GM23338 (cell line): ENCODE measurements around the gene PXK. TPM values are rescaled to one million over a fixed set of nuclear protein-coding genes. Genes with fewer than 3 reads are reported as not detected.

Experiments
- ATAC-seq: fragments of 200-7000 bp; cut with Tn5 transposase; 3 replicates; pipeline ENCODE4 v1.9.1; 2020
- DNase-seq: peaks from one replicate; pipeline ENCODE4 v3.0.0-alpha.2; 2015; ENCODE audit warnings: low spot score
- H2AFZ ChIP-seq: fragments of 200-600 bp; sonication (generic); 2 replicates; pipeline ENCODE4 v1.8.0; 2016; ENCODE audit warnings: antibody characterized with exemption, mild to moderate bottlenecking, moderate library complexity
- H3F3A ChIP-seq: fragments of 200-600 bp; sonication (generic); replicated peaks from 2 replicates; pipeline ENCODE4 v1.8.0; 2017; ENCODE audit warnings: antibody characterized with exemption, mixed run types, low read depth
- H3K27ac ChIP-seq: fragments of 200-600 bp; sonication (generic); 2 replicates; pipeline ENCODE4 v1.6.1; 2016; ENCODE audit warnings: low read depth
- H3K27me3 ChIP-seq: fragments of 200-600 bp; sonication (generic); 2 replicates; pipeline ENCODE4 v1.8.0; 2016; ENCODE audit warnings: mild to moderate bottlenecking, mixed run types, moderate library complexity; ENCODE audit not compliant: insufficient read depth
- H3K36me3 ChIP-seq: fragments of 200-600 bp; sonication (generic); 2 replicates; pipeline ENCODE4 v1.8.0; 2016; ENCODE audit warnings: mild to moderate bottlenecking; ENCODE audit not compliant: insufficient read depth
- H3K4me1 ChIP-seq: fragments of 200-600 bp; sonication (generic); 2 replicates; pipeline ENCODE4 v1.8.0; 2016; ENCODE audit warnings: mild to moderate bottlenecking, moderate library complexity; ENCODE audit not compliant: insufficient read depth
- H3K4me2 ChIP-seq: fragments of 200-600 bp; sonication (generic); 2 replicates; pipeline ENCODE4 v1.7.1; 2017; ENCODE audit warnings: mixed run types
- H3K4me3 ChIP-seq: fragments of 200-600 bp; sonication (generic); 2 replicates; pipeline ENCODE4 v1.6.1; 2016; ENCODE audit warnings: mixed run types
- H3K79me2 ChIP-seq: fragments of 200-600 bp; sonication (generic); replicated peaks from 2 replicates; pipeline ENCODE4 v1.8.0; 2017; ENCODE audit warnings: mild to moderate bottlenecking; ENCODE audit not compliant: insufficient read depth
- H3K9me2 ChIP-seq: fragments of 200-600 bp; sonication (generic); 2 replicates; pipeline ENCODE4 v1.8.0; 2017; ENCODE audit not compliant: insufficient read depth
- H4K20me1 ChIP-seq: fragments of 200-600 bp; sonication (generic); replicated peaks from 2 replicates; pipeline ENCODE4 v1.8.0; 2017; ENCODE audit warnings: mild to moderate bottlenecking; ENCODE audit not compliant: insufficient read depth
- H3K27ac Mint-ChIP-seq: 2 replicates; pipeline ENCODE4 v1.8.0; 2020; ENCODE audit warnings: inconsistent platforms, mild to moderate bottlenecking, moderate library complexity, mixed read lengths
- H3K27me3 Mint-ChIP-seq: 3 replicates; pipeline ENCODE4 v1.8.0; 2022; ENCODE audit warnings: low read depth, mild to moderate bottlenecking, moderate library complexity, mixed read lengths, inconsistent platforms; ENCODE audit not compliant: insufficient read depth, poor library complexity
- H3K36me3 Mint-ChIP-seq: 3 replicates; pipeline ENCODE4 v1.8.0; 2021; ENCODE audit warnings: low read depth, mild to moderate bottlenecking, inconsistent platforms, moderate library complexity, mixed read lengths
- H3K4me1 Mint-ChIP-seq: 3 replicates; pipeline ENCODE4 v1.8.0; 2020; ENCODE audit warnings: mild to moderate bottlenecking, inconsistent platforms, mixed read lengths
- H3K4me3 Mint-ChIP-seq: 3 replicates; pipeline ENCODE4 v1.8.0; 2021; ENCODE audit warnings: moderate library complexity, mild to moderate bottlenecking, inconsistent platforms, mixed read lengths
- H3K9me3 Mint-ChIP-seq: 3 replicates; pipeline ENCODE4 v1.8.0; 2020; ENCODE audit warnings: moderate library complexity, mild to moderate bottlenecking, inconsistent platforms, mixed read lengths
- ETS1 ChIP-seq: IDR thresholded peaks from 2 replicates; pipeline ENCODE4 v1.6.1; 2016; ENCODE audit warnings: antibody characterized with exemption
- EZH2 ChIP-seq: fragments of 200-600 bp; sonication (generic); IDR thresholded peaks from one replicate; pipeline ENCODE4 v1.8.0; 2017; ENCODE audit warnings: antibody characterized with exemption, mild to moderate bottlenecking, low read depth; ENCODE audit not compliant: unreplicated experiment
- EZH2phosphoT487 ChIP-seq: fragments of 200-600 bp; sonication (generic); IDR thresholded peaks from one replicate; pipeline ENCODE4 v1.8.1; 2018; ENCODE audit warnings: antibody characterized with exemption; ENCODE audit not compliant: unreplicated experiment
- POLR2AphosphoS5 ChIP-seq: IDR thresholded peaks from 2 replicates; pipeline ENCODE4 v1.6.1; 2016; ENCODE audit warnings: antibody characterized with exemption, low read depth
- REST ChIP-seq: IDR thresholded peaks from one replicate; pipeline ENCODE4 v1.6.1; 2018; ENCODE audit warnings: antibody characterized with exemption; ENCODE audit not compliant: unreplicated experiment
- ZNF331 ChIP-seq: fragments of 250-450 bp; sonication (Bioruptor Pico); IDR thresholded peaks from 2 replicates; pipeline ENCODE4 v1.5.0; 2020; ENCODE audit warnings: low read depth, mild to moderate bottlenecking, moderate library complexity
- polyA plus RNA-seq: library from polyadenylated mRNA; unstranded; fragments of >200 nt; fragmentation: Nextera tagmentation; extraction: Ambion mirVana; gene quantifications from 2 replicates; pipeline ENCODE4 v1.2.1, GENCODE V29; 2016
- total RNA-seq: library from RNA; depleted of rRNA; stranded (reverse); fragments of >200 nt; shearing (Covaris generic); gene quantifications from 2 replicates; pipeline ENCODE4 v1.2.3, GENCODE V29; 2014
- TF ChIP-seq, protein P1 (sequence below): fragments of 250-450 bp; sonication (Bioruptor Pico); IDR thresholded peaks from 2 replicates; pipeline ENCODE4 v1.5.0; 2020; ENCODE audit warnings: mild to moderate bottlenecking, moderate library complexity

The PXK gene
- total and polyA plus RNA-seq, 2 experiments from 2014 or later, result 6.4 to 6.5 TPM

DNA sequence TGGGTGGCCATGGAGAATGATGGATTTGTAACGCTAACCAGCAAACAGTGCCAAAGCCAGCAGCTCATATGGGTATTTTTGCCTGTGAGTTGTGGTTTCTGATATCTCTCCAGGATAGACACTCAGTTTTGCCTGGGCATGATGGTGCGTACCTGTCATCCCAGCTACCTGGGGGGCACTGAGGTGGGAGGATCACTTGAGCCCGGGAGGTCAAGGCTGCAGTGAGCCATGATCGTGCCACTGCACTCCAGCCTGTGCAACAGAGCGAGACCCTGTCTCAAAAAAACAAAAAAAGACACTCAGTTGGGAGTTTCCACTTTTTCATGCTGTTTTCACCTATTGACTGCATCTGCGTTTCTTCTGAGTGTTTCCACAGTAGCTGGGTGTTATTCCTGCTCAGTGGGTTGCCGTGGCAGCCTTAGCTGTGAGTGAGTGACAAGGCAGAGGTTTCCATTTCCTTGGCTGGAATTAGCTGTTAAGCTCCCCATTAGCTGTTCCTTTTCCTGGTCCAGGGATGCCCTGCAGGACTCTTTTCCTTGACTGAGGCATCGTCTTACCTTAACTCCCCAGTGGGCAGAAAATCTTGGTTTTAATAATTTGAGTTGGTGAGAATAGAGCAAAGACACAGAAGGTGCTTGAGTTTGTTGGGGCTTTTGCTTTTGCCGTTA is 40.9 kb upstream of the PXK start:
- Mint-ChIP-seq H3K36me3 (peaks cover 20% of the 10 kb centered on the region), H3K27me3 (peaks cover 4% of the 10 kb centered on the region), H3K4me3 (no peak overlapping the region), H3K9me3 (peaks cover 23% of the 10 kb centered on the region), H3K27ac (no peak overlapping the region), H3K4me1 (peaks cover 4% of the 10 kb centered on the region; the same call in 1 of the 3 replicates)
- no peak for DNase-seq
- TF ChIP-seq REST (no peak), ZNF331 (no peak), POLR2AphosphoS5 (no peak), EZH2 (no peak), EZH2phosphoT487 (no peak), ETS1 (no peak)
- TF ChIP-seq, protein P1, sequence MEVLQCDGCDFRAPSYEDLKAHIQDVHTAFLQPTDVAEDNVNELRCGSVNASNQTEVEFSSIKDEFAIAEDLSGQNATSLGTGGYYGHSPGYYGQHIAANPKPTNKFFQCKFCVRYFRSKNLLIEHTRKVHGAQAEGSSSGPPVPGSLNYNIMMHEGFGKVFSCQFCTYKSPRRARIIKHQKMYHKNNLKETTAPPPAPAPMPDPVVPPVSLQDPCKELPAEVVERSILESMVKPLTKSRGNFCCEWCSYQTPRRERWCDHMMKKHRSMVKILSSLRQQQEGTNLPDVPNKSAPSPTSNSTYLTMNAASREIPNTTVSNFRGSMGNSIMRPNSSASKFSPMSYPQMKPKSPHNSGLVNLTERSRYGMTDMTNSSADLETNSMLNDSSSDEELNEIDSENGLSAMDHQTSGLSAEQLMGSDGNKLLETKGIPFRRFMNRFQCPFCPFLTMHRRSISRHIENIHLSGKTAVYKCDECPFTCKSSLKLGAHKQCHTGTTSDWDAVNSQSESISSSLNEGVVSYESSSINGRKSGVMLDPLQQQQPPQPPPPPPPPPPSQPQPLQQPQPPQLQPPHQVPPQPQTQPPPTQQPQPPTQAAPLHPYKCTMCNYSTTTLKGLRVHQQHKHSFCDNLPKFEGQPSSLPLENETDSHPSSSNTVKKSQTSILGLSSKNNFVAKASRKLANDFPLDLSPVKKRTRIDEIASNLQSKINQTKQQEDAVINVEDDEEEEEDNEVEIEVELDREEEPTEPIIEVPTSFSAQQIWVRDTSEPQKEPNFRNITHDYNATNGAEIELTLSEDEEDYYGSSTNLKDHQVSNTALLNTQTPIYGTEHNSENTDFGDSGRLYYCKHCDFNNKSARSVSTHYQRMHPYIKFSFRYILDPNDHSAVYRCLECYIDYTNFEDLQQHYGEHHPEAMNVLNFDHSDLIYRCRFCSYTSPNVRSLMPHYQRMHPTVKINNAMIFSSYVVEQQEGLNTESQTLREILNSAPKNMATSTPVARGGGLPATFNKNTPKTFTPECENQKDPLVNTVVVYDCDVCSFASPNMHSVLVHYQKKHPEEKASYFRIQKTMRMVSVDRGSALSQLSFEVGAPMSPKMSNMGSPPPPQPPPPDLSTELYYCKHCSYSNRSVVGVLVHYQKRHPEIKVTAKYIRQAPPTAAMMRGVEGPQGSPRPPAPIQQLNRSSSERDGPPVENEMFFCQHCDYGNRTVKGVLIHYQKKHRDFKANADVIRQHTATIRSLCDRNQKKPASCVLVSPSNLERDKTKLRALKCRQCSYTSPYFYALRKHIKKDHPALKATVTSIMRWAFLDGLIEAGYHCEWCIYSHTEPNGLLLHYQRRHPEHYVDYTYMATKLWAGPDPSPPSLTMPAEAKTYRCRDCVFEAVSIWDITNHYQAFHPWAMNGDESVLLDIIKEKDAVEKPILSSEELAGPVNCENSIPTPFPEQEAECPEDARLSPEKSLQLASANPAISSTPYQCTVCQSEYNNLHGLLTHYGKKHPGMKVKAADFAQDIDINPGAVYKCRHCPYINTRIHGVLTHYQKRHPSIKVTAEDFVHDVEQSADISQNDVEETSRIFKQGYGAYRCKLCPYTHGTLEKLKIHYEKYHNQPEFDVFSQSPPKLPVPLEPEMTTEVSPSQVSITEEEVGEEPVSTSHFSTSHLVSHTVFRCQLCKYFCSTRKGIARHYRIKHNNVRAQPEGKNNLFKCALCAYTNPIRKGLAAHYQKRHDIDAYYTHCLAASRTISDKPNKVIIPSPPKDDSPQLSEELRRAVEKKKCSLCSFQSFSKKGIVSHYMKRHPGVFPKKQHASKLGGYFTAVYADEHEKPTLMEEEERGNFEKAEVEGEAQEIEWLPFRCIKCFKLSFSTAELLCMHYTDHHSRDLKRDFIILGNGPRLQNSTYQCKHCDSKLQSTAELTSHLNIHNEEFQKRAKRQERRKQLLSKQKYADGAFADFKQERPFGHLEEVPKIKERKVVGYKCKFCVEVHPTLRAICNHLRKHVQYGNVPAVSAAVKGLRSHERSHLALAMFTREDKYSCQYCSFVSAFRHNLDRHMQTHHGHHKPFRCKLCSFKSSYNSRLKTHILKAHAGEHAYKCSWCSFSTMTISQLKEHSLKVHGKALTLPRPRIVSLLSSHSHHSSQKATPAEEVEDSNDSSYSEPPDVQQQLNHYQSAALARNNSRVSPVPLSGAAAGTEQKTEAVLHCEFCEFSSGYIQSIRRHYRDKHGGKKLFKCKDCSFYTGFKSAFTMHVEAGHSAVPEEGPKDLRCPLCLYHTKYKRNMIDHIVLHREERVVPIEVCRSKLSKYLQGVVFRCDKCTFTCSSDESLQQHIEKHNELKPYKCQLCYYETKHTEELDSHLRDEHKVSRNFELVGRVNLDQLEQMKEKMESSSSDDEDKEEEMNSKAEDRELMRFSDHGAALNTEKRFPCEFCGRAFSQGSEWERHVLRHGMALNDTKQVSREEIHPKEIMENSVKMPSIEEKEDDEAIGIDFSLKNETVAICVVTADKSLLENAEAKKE (CRISPR knock-in tag), result no peak
- no peak for ATAC-seq
- Histone ChIP-seq H3F3A (no peaks in the 10 kb centered on the region), H4K20me1 (no peaks in the 10 kb centered on the region), H3K4me3 (no peak overlapping the region), H3K27me3 (no peaks in the 10 kb centered on the region), H3K27ac (no peak overlapping the region), H3K4me1 (no peaks in the 10 kb centered on the region), H3K9me2 (no peaks in the 10 kb centered on the region), H2AFZ (no peak overlapping the region), H3K36me3 (no peaks in the 10 kb centered on the region), H3K79me2 (no peaks in the 10 kb centered on the region), H3K4me2 (no peak overlapping the region)
